ENCODE measurements around the gene APOBEC3H.
"Not testable (repeated sequence)": the region's sequence is repeated elsewhere in the genome, so short reads cannot be mapped to it uniquely, and the experiment has no call there.

Gene APOBEC3H

DNA sequence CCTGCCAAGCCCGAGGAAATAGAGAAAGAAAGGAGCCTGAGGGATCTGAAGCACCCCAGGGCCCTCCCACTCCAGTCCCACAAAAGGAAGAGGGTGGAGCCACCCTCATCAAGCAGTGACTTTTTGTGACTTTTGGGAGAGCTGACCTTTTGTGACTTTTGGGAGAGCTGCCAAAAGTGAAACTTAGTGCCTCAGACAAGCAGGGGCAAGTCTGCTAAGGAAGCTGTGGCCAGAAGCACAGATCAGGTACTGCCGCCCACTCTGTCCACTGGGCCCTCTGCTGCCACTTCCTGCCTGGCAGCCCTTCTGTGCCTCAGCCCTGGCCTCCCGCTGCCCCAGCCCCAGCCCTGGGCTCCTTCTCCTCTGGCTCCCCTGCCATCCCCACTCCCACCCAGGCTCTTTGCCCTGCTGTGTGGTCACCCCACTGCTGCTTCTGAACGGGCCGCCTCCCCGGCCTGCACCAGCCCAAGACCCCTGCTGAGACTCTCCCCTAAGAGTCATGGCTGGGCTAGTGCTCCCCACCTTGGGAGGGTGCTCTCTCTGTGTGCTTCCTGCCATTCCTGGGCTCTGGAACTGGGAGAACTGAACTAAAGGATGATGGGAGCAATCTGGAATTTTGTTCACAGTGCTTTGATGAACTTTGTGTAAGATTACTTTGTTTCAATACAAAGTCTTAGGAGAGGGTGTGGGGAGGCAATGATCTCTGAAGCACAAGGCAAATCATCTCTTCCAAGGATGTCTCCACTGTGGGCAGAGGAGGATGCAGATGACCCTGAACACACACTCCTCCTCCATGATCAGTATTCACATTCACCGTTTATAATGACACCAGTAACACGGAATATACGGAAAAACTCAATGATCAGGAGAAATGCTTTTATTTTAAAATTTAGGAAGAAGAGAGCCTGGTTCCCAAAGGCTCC lies at the start of gene APOBEC3H:
APOBEC3H (plus strand) TSS at position 147 of the 923 bp plus-strand sequence. CDS start 3,035 bp downstream, outside the sequence.
- DNase-seq (ENCODE audit: low read depth in 2 of 2), result no peak

DNA sequence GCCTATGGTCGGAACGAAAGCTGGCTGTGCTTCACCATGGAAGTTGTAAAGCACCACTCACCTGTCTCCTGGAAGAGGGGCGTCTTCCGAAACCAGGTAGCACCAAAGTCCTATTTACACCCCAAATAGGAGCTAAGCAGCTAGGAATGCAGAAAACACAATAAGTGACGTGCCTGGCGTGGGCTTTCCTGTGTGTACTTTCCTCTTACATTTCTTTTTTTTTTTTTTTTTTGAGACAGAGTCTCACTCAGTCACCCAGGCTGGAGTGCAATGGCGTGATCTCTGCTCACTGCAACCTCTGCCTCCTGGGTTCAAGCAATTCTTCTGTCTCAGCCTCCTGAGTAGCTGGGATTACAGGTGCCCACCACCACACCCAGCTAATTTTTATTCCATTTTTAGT lies 47.6 kb upstream of the APOBEC3H start:
- not testable (repeated sequence) for DNase-seq (ENCODE audit: low read depth in 2 of 2)

DNA sequence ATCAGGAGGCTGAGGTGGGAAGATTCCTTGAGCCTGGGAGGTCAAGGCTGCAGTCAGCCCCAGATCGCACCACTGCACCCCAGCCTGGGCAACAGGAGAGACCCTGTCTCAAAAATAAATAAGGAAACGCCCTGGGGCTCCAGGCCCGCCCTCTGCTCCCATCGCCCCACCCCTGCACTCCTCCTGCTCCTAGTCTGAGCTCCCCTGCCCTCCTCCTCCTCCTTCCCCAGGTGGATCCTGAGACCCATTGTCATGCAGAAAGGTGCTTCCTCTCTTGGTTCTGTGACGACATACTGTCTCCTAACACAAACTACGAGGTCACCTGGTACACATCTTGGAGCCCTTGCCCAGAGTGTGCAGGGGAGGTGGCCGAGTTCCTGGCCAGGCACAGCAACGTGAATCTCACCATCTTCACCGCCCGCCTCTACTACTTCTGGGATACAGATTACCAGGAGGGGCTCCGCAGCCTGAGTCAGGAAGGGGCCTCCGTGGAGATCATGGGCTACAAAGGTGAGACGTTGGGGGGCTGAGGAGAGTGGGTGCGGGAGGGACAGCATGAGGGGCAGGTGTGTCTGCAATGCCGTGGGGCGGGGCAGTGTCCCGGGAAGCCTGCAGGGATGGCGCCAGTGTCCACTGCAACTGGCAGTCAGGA lies 45.1 kb upstream of the APOBEC3H start:
- DNase-seq (ENCODE audit: low read depth in 2 of 2), result not testable (repeated sequence)

DNA sequence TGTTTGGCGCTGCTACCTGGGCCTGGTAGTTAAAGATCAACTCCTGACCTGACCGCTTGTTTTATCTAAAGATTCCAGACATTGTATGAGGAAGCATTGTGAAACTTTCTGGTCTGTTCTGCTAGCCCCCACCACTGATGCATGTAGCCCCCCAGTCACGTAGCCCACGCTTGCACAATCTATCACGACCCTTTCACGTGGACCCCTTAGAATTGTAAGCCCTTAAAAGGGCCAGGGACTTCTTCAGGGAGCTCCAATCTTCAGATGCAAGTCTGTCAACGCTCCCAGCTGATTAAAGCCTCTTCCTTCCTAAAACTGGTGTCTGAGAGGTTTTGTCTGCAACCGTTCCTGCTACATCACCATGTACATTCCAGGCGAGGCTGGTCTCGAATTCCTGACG lies 41.4 kb upstream of the APOBEC3H start:
- no peak for DNase-seq (ENCODE audit: low read depth in 2 of 2)

DNA sequence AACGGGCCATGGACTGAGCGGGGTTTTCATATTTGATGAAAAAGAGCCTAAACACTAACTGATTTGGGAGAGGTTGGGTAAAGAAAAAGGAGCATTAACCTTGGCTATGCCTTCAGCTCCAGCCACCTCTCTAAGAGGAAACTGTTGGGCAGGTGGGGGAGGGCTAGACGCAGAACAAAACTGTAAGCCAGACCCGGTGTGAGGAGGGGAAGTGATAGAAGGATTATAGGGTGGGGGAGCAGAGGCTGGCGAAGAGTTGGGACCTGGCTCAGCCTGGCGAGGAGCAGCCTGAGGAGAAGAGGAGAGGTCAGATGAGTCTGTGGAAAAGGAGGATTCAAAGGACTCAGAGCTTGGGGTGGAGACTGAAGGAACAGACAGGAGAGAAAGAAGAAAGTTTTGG lies 35.8 kb upstream of the APOBEC3H start:
- not testable (repeated sequence) for DNase-seq (ENCODE audit: low read depth in 2 of 2)

DNA sequence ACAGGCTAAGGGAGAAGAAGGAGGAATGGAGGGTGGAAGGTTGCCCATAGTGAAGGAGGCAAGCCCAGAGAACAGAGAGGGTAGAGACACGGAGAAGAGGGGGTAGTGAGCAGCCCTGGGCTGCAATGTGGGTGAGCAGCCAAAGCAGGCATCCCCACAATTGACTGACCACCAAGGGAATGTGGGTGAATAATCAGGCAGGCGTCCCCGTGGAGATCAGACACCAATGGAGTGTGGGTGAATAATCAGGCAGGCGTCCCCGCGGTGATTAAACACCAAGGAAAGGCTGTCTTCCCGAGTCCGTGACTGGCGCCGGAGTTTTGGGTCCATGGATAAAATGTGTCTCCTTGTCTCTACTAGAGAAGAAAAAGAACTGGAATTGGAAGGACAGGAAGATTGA lies 35.1 kb upstream of the APOBEC3H start:
- not testable (repeated sequence) for DNase-seq (ENCODE audit: low read depth in 2 of 2)

DNA sequence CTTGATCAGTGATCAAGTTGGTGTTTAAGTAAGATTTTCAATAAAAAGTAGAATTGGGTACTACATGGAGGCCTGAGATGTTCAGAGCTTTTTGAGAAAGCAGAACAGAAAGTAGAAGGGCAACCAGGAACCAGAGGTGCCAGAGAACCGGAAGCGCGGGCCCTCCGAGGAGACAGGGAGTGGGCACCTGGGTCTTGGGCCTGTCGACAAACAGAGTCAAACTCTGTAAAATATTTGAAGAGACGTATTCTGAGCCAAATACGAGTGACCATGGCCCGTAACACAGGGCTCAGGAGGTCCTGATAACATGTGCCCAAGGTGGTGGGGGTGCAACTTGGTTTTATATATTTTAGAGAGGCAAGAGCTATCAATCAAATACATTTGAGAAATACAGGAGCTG lies 33.1 kb upstream of the APOBEC3H start:
- DNase-seq (ENCODE audit: low read depth in 2 of 2), result not testable (repeated sequence)

DNA sequence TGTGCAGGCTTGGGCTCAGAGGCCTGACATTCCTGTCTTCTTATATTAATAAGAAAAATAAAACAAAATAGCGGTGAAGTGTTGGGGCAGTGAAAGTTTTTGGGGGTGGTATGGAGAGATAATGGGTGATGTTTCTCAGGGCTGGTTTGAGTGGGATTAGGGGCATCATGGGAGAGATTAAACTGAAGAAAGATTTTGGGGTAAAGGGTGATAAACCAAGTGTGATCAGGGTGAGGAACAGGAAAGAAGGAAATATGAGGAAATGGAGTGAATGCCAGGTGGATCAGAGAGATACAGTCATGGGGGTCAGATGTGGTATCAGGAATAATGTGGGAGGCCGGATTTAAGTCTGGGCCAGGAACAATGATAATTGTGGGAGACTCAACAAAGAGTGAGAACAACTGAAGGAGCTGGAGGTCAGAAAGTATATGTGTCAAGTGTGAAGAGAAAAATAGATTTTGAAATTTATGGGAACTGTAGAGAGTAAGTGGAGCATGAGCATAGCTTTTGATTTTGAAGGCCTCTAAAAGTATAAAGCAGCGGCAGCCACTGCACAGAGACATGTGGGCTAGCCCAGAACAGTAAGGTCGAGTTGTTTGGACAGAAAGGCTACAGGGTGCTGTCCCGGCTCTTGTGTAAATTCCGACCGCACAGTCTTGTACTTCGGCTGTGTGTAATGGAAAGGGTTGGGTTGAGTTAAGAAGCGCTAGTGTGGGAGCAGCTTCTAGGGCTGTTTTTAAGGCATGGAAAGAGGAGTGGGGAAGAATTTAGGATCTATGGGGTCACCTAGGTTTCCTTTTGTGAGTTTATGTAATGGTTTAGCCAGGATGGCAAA lies 30.4 kb upstream of the APOBEC3H start:
- DNase-seq (ENCODE audit: low read depth in 2 of 2), result not testable (repeated sequence)

DNA sequence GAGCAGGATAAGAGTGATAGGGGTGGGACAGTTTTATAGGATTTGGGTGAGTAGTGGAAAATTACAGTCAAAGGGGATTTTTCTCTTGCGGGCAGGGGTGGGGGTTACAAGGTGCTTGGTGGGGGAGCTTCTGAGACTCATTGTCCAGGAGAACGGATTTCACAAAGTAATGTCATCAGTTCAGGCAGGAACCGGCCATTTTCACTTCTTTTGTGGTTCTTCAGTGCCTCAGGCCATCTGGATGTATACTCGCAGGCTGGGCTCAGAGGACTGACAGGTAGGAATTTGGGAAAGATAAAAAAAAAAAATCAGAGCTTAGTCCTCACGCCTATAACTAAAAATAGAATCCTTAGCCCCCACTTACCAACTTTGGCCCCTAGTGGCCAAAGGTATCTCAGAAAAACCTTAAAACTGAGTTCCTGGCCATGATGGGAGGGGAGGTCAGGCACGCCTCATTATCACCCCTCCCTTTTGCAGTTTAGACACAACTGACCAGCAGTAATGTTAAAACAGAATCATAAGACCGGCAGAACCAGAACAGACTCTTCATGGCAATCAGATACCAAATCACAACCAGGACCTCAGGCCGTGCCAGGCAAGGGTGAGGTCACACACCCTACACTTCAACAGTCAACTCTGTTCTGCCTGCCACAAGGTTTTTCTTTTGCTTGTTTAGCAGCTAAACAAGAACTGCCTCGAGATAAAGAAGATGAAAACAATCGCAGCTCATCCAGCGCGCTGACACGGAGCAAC lies 28.8 kb upstream of the APOBEC3H start:
- DNase-seq (ENCODE audit: low read depth in 2 of 2), result no peak

DNA sequence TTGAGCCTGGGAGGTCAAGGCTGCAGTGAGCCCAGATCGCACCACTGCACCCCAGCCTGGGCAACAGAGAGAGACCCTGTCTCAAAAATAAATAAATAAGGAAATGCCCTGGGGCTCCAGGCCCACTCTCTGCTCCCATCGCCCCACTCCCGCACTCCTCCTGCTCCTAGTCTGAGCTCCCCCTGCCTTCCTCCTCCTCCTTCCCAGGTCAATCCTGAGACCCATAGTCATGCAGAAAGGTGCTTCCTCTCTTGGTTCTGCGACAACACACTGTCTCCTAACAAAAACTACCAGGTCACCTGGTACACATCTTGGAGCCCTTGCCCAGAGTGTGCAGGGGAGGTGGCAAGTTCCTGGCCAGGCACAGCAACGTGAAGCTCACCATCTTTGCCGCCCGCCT lies 26.9 kb upstream of the APOBEC3H start:
- no peak for DNase-seq (ENCODE audit: low read depth in 2 of 2)

DNA sequence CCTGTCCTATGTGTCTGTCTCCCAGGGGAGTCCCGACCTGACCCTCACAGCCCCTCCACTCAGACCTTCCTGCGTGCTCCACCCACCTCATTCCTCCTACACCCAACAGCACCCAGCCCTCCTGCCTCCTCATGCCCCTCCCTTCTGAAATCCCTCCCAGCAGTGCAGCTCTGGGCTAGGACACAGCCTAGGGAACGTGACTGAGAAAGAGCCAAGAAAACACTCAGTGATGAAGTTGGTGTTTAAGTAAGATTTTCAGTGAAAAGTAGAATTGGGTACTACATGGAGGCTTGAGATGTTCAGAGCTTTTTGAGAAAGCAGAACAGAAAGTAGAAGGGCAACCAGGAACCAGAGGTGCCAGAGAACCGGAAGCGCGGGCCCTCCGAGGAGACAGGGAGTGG lies 24.5 kb upstream of the APOBEC3H start:
- not testable (repeated sequence) for DNase-seq (ENCODE audit: low read depth in 2 of 2)

DNA sequence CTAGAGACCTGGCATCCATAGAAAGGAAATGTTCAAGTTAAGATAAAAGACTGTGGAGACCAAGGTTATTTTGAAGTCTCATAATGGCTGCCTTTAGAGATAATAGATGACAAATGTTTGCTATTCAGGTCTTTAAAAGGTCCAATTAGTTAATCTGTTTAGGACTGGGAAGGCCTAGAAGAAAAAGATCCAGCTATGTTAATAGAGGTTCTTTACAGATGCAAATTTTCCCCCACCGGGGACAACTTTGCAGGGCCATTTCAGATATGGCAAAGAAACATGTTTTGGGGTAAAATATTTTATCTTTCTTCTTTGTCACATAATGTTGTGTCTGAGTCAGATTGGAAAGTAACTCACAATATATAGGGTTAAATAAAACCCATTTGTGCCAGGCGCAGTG lies 23.1 kb upstream of the APOBEC3H start:
- no peak for DNase-seq (ENCODE audit: low read depth in 2 of 2)

DNA sequence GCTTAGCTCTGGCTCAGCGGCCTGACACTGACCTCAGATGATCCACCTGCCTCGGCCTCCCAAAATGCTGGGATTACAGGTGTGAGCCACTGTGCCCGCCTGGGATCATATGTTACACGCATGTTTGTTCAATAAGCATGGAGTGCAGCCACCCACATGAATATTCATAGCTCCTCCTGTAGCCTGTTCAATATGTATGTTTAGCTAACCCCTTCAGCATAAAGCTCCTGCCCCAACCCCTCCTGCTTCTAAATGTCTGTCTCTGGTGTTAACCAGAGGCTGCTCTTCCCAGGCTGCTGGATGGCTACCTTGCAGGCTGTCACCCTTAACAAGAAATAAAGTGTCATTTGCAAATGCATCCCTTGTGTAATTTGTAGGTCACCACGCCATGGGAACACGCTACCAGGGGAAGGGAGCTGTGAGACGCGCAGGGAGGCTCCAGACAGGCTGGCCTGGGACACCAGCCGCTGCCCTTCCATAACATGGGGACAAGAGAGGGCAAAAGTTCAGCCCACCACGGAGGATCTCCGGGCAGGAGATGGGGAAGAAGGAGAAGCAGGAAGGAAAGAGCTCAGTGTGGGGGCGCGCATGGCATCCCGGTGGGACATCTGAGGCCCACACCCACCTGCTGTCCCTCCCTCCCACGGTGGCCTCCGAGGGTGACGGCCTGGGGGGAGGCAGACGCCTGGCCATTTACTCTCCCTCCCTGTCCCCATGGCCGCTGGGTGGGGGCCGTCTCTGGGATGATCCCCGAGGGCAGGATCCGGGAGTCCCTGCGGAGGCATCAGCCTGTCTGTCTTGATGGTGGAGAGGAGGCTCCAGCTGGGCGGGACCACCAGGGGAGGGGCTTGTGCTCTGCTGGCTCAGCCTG lies 20.7 kb upstream of the APOBEC3H start:
- DNase-seq (ENCODE audit: low read depth in 2 of 2), result not testable (repeated sequence)

DNA sequence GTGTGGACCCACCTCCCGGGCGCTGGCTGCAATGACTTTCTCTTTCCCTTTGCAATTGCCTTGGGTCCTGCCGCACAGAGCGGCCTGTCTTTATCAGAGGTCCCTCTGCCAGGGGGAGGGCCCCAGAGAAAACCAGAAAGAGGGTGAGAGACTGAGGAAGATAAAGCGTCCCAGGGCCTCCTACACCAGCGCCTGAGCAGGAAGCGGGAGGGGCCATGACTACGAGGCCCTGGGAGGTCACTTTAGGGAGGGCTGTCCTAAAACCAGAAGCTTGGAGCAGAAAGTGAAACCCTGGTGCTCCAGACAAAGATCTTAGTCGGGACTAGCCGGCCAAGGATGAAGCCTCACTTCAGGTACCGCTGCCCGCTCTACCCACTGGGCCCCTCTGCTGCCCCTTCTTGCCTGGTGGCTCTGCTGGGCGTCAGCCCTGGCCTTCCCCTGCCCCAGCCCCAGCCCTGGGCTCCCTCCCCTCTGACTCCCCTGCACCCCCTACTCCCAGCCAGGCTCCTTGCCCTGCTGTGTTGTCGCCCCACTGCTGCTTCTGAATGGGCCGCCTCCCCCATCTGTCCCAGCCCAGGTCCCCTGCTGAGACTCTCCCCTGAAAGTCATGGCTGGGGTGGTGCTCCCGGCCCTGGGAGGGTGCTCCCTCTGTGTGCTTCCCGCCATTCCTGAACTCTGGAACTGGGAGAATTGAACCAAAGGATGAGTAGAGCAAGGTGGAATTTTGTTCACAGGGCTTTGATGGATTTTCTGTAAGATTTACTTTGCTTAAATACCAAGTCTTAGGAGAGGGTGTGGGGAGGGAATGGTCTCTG lies 19.8 kb upstream of the APOBEC3H start, which contains the start of gene APOBEC3G:
APOBEC3G (plus strand) TSS at position 250 of the 815 bp plus-strand sequence; CDS start at position 337, 87 bp downstream.
- DNase-seq (ENCODE audit: low read depth in 2 of 2), result peak in 1 of 2 donors; percentile 64

DNA sequence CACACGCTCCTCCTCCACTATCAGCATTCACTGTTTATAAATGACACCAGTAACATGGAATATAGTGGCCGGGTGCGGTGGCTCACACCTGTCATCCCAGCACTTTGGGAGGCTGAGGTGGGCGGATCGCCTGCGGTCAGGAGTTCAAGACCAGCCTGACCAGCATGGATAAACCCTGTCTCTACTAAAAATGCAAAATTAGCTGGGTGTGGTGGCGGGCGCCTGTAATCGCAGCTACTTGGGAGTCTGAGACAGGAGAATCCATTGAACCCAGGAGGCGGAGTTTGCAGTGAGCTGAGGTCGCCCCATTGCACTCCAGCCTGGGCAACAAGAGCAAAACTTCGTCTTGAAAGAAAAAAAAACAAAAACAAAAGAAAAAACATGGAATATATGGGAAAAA lies 19.1 kb upstream of the APOBEC3H start:
- not testable (repeated sequence) for DNase-seq (ENCODE audit: low read depth in 2 of 2)

DNA sequence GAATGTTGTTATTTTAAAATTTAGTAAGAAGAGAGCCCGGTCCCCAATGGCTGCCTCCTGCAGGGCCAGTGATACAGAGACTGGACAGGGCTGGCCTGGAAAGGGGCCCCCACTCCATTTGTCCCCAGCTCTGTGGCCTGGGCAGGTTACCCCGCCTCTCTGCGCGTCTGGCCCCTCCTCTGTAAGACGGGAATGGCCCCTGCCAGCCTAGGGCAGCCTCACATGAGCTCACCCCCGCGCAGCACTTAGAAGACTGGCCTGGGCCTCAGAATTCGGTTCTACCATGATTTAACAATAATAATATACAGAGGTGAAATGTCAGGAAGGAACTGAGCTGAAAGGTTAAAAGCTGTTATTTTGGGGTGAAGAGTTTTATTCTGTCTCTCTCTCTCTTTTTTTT lies 18.7 kb upstream of the APOBEC3H start:
- no peak for DNase-seq (ENCODE audit: low read depth in 2 of 2)

DNA sequence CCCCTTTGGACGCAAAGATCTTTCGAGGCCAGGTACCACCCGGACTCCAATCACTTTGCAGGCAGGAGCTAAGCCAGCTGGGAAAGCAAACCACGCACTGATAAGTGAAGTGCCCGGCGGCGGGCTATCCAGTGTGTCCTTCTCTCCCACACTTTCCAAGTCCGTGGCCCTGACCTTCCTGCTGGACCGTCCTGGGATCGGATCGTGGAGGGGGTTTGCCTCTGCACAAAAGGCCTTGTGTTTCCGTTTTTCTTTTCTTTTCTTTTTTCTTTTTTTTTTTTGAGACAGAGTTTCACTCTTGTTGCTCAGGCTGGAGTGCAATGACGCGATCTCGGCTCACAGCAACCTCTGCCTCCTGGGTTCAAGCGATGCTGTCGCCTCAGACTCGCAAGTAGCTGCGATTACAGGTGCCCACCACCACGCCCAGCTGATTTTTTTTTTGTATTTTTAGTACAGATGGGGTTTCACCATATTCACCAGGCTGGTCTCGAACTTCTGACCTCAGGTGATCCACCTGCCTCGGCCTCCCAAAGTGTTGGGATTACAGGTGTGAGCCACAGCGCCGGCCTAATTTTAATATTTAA lies 17.9 kb upstream of the APOBEC3H start:
- not testable (repeated sequence) for DNase-seq (ENCODE audit: low read depth in 2 of 2)

DNA sequence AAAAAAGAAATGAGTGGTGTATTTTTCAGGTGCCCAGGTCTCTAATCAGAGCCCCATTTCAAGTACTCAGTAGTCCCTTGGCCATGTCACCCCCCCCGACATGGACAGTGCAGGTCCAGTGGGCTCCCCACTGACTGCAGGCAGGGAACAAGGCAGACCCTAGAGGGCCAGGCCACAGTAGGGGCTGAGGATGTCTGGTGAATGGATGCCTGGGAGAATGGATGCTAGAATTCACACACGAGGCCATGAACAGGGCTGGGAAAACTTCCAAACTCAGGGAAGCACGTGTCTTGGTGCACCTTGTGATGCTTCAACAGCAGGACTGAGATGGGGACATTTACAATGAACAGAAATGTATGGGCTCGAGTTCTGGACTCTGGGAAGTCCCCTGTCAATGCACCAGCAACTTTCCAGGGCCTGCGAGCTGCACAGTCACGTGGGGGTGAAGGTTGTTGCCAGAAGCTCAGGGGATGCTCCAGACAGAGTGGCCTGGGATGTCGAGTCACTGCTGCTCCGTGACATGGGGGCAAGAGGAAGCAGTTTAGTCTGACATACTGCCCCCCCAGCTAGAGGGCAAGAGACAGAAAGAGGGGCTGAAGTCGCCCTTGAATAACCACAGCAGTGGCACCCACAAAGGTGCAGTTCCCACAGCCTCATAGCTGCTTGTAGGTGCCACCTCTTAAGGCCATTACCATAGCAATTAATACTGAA lies 16.8 kb upstream of the APOBEC3H start:
- no peak for DNase-seq (ENCODE audit: low read depth in 2 of 2)

All from stimulated activated CD8-positive, alpha-beta memory T cell treated with anti-CD3 and anti-CD28 coated beads, Interleukin-7, amount 100 ng/mL, for 4 hours (primary cell).